Upper lobe of left lung (tissue), 4 donors: ENCODE measurements around the gene PRSS12.

Experiments used
- CTCF ChIP-seq, 6 experiments: fragments of 450-650 bp in 4 of 6; fragments of 200-600 bp in 2 of 6; sonication (generic) in 2 of 6; IDR thresholded peaks; one replicate each; pipeline ENCODE4 v1.5.1; 2016 to 2019; ENCODE audit warnings: antibody characterized with exemption in 6 of 6
- POLR2A ChIP-seq, 4 donors: fragments of 450-650 bp; IDR thresholded peaks; one replicate each; pipeline ENCODE4 v1.5.1; 2016 to 2017; ENCODE audit warnings: antibody characterized with exemption in 4 of 4, mild to moderate bottlenecking in 2 of 4

GRCh38 chr4:118388606-118389005 lies 35.8 kb upstream of the PRSS12 start:
- TF ChIP-seq CTCF (IDR thresholded peaks at IDR 0.05), result no peak
- no peak for TF ChIP-seq POLR2A (IDR thresholded peaks at IDR 0.05)
